ENCODE measurements around the gene ERC2.

DNA sequence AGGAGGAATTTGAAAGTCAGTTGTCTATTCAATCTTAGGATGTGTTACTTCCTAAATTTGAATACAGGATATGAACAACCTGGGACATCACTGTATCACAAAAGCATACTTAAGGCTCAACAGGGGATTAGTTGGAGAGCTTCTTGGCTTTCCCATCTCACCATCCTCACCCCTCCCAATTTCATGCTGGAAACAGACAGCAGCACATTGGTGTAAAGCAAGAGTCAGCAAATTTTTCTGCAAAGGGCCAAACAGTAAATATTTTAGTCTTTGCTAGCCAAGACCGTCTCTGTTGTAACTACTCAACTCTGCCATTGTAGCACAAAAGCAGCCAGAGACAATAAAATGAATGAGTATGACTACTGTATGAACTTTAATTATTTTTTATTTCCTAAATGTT, 94.9 kb downstream of the ERC2 start:
- TF ChIP-seq CTCF (conservative IDR thresholded peaks at IDR 0.05 in 1 of 2, IDR thresholded peaks at IDR 0.05 in 1 of 2; ENCODE audit: low read depth in 1 of 2, low read length in 2 of 2) = no peak
- no peak for TF ChIP-seq EZH2 (IDR thresholded peaks at IDR 0.05; ENCODE audit: low read length, missing control alignments)

All from fibroblast of lung (primary cell).